SIG-M5 treated with dmso at 0.1 percent for 504 hours (cell line): ENCODE results near the gene GABRD.

Experiments used
- DNase-seq: peaks from one replicate; lab custom pipeline; 2025; ENCODE audit not compliant: unreplicated experiment; lab: John Stamatoyannopoulos, UW

Gene GABRD

DNA sequence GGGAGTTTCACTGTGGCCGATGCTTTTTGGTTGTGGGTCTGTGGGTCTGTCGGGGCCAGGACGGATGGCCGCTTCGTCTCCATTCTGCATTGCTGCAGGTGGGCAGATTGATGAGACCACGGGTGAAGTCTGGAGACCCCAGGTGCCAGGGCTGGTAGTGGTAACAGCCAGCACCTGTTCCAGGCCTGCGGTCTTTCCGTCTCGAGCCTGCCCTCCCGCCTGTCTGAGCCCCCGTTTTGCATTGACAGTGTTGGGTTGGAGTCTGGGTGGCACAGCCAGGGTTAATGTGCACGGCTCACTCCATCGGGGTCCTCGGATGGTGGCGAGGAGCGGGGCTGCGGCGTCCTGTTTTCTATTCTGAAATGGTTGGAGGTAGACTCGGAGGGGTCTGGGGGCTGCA is 55.3 kb downstream of the GABRD start:
- no peak for DNase-seq

DNA sequence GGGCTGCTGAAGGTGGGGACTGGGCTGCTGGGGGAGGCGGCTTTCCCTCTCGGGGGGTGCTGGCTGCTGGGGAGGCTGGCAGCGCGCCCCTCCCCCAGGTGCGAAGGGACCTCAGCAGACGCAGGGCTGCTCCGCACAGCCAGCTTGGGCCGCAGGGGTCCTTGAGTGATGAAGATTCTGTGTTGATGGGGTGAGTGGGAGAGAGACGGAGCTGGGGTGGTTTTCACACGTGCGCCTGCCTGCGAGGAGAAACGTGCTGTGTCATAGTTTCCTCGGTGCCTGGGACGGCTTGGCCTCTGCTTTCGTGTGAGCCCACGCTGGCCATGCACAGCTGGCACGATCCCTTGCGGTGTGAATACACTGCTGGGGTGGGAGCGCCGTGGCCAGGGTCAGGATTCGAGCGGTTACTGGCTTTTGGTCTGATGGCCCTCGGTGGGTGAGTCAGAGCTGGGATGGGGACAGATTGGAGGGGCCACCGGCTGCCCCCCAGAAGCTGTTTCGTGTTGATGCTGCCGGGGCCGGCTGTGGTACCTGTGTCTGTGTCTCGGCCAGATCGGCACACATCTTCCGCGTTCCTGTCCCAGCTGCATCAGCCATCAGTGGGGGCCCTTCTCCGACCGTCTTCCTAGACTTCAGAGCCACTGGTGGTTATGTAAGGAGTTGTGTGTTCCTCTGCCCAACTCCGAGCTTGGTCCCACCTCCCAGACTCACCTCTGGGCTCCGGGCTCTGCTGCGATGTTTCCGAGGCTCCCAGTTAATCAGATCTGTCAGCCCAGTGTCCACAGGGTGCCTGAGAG is 56.0 kb downstream of the GABRD start:
- no peak for DNase-seq

DNA sequence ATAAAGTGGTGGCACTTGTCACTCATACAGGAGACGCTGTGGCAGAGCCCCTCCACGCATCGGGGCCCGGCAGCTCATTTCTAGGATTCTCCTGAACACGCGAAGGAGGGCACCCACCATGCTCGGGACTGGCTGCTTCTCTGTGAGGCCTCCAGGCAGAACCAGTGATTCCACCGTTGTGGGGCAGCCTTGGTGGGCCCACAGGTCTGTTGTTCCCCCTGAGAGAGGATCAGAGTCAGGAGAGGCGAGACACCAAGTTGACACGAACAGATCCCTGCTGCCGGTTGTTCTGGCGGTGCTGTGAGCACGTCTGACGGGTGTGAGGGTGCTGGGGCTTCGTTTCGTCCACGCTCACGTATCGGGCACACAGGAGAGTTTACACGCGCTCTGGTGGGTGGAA is 57.7 kb downstream of the GABRD start:
- DNase-seq = no peak

DNA sequence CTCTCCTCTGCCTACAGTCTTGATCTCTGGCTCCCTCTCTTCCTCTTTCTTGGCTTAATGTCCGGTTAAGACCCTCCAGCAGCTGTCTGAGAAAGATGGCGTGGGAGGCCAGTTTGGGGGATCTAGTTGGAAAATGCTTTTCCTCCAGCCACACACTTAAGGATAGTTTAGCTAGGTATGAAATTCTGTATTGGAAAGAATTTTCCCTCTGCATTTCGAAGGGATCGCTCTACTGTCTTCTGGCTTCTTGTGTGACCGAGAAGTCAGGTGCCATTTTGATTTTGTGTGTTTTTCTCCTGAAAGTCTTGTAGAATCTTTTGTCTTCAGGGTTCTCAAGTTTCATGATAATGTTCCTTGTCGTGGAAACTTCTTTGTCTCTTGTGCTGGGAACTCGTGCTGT is 59.0 kb downstream of the GABRD start:
- DNase-seq = no peak

DNA sequence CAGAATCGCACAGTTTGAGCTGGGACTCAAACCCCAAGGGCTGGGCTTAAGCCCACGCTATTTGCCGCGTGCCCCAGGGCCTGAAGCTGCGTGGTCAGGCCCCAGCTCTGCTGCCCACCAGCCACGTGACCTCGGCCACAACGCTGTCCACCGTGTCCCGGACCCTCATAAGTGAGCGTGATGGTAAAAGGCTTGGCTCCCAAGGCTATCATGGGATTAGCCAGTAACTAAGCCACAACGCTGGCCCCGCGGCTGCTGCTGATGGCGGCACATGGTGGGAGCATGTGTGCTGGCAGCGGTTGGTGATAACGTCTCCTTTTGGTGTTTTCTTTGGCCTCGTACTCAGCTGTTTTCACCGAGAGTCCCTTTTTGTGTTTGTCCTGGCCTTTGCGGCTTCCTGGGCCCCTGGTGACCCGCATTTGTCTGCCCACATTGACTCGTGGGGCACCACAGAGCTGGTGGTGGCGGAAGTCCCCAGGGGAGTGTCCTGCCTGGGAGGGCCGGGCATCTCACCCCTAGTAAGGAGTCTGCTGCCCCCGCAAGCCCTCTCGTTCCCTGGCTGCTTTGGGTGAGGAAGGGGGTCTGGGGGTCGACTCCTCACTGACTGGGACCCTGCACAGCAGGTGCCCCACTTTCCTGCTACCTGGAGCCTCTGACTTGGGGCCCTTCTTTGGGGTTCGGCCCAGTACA is 60.4 kb downstream of the GABRD start:
- DNase-seq = no peak

DNA sequence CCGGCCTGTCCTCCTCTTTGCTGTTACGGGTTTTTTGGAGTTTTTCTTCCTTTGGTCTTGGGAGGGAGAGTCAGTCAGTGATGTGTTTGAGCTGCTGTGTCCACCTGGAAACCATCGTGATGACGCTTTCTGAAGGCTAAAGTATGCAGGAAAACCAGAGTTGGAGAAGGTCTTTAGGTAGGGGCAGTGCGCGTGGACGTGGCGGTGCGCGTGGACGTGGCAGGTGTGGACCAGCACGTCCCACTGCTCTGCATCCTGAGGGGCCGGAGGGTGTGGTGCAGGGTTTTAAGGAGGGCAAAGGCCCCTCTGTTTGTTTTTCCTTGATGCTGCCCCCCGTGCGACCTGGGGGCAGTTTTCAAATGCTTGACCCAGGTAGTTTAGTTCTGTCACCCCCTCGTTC is 61.0 kb downstream of the GABRD start:
- DNase-seq = no peak
